ENCODE measurements around the gene CCL25. TPM values are rescaled to one million over a fixed set of nuclear protein-coding genes. Genes with fewer than 3 reads are reported as not detected.

The CCL25 gene
- total and polyA plus RNA-seq, 8 donors, result 0.23 to 0.46 (median 0.37) TPM; not detected in 4

- no peak for TF ChIP-seq CTCF (IDR thresholded peaks at IDR 0.05)
- H3K27ac ChIP-seq, result no peak overlapping the region
- intact Hi-C loops (cut with DNase I), result no loop called here
- H3K4me3 ChIP-seq, result no peak overlapping the region
- no peaks in the 10 kb centered on the region for H3K36me3 ChIP-seq
- ATAC-seq (no peak), DNase-seq (peak in 1 of 4 donors; percentile 61)
- no peaks in the 10 kb centered on the region for H3K9me3 ChIP-seq
- H3K27me3 ChIP-seq, result peaks cover 0 to 16% of the 10 kb centered on the region in 2 donors
- H3K4me1 ChIP-seq, result no peaks in the 10 kb centered on the region
Observed at GRCh38 chr19:8108560-8109445, 56.2 kb downstream of the CCL25 start.

- intact Hi-C loops (cut with DNase I), result no loop called here
- Histone ChIP-seq H3K4me3 (no peak overlapping the region), H3K4me1 (no peaks in the 10 kb centered on the region), H3K9me3 (no peaks in the 10 kb centered on the region), H3K36me3 (no peaks in the 10 kb centered on the region), H3K27me3 (peaks cover 0 to 16% of the 10 kb centered on the region in 2 donors), H3K27ac (no peak overlapping the region)
- DNase-seq, result peak in 1 of 4 donors; percentile 27
- no peak for TF ChIP-seq CTCF (IDR thresholded peaks at IDR 0.05)
- ATAC-seq, result no peak
Observed at GRCh38 chr19:8109455-8109854, 56.9 kb downstream of the CCL25 start.

GRCh38 chr19:8109890-8110662 is 57.5 kb downstream of the CCL25 start:
- no peaks in the 10 kb centered on the region for H3K36me3 ChIP-seq
- H3K27ac ChIP-seq, result no peak overlapping the region
- H3K9me3 ChIP-seq, result no peaks in the 10 kb centered on the region
- no peak overlapping the region for H3K4me3 ChIP-seq
- no peaks in the 10 kb centered on the region for H3K4me1 ChIP-seq
- H3K27me3 ChIP-seq, result peaks cover 0 to 16% of the 10 kb centered on the region in 2 donors
- DNase-seq (peak in 1 of 4 donors; percentile 3), ATAC-seq (no peak)
- no peak for TF ChIP-seq CTCF (IDR thresholded peaks at IDR 0.05)
- intact Hi-C loops (cut with DNase I), result no loop called here

GRCh38 chr19:8110931-8111330 is 58.4 kb downstream of the CCL25 start:
- Histone ChIP-seq H3K36me3 (no peaks in the 10 kb centered on the region), H3K27ac (no peak overlapping the region), H3K9me3 (no peaks in the 10 kb centered on the region), H3K4me1 (no peaks in the 10 kb centered on the region), H3K4me3 (no peak overlapping the region), H3K27me3 (peaks cover 0 to 16% of the 10 kb centered on the region in 2 donors)
- peak in 1 of 4 donors; percentile 69 for DNase-seq
- no peak for TF ChIP-seq CTCF (IDR thresholded peaks at IDR 0.05)
- no peak for ATAC-seq
- intact Hi-C loops (cut with DNase I), result no loop called here

- Histone ChIP-seq H3K27ac (no peak overlapping the region), H3K27me3 (peaks cover 0 to 16% of the 10 kb centered on the region in 2 donors), H3K9me3 (no peaks in the 10 kb centered on the region), H3K4me3 (no peak overlapping the region), H3K4me1 (no peaks in the 10 kb centered on the region), H3K36me3 (no peaks in the 10 kb centered on the region)
- TF ChIP-seq CTCF (IDR thresholded peaks at IDR 0.05), result no peak
- intact Hi-C loops (cut with DNase I), result no loop called here
- peak in 1 of 4 donors; percentile 60 for DNase-seq
- no peak for ATAC-seq
Observed at GRCh38 chr19:8111376-8111775, 58.8 kb downstream of the CCL25 start.

Measured in left lung (tissue), 10 donors.